ENCODE data around the gene P4HTM.

The P4HTM gene

GRCh38 chr3:48989796-48990635 lies at the start of gene P4HTM:
Gene P4HTM, plus strand, starts transcription at chr3:48990241. Its CDS starts 16 bp downstream, at chr3:48990257.
- peak; percentile 33 to 69 for DNase-seq (ENCODE audit: low read depth in 2 of 2)

- no peak for DNase-seq (ENCODE audit: low read depth in 2 of 2)
Observed at GRCh38 chr3:48945432-48945831, 44.6 kb upstream of the P4HTM start.

- no peak for DNase-seq (ENCODE audit: low read depth in 2 of 2)
Observed at GRCh38 chr3:48945891-48946549, 44.0 kb upstream of the P4HTM start.

- no peak for DNase-seq (ENCODE audit: low read depth in 2 of 2)
Observed at GRCh38 chr3:48949376-48949717, 40.7 kb upstream of the P4HTM start.

GRCh38 chr3:48950051-48950450 lies 40.0 kb upstream of the P4HTM start:
- DNase-seq (ENCODE audit: low read depth in 2 of 2): no peak

GRCh38 chr3:48951764-48952163 lies 38.3 kb upstream of the P4HTM start:
- DNase-seq (ENCODE audit: low read depth in 2 of 2): no peak

GRCh38 chr3:48952510-48953118 lies 37.4 kb upstream of the P4HTM start:
- peak in 1 of 2 donors; percentile 19 for DNase-seq (ENCODE audit: low read depth in 2 of 2)

- DNase-seq (ENCODE audit: low read depth in 2 of 2): no peak
Observed at GRCh38 chr3:48957006-48957705, 32.9 kb upstream of the P4HTM start.

- DNase-seq (ENCODE audit: low read depth in 2 of 2): no peak
Observed at GRCh38 chr3:48960841-48961413, 29.1 kb upstream of the P4HTM start.

GRCh38 chr3:48962340-48962739 lies 27.7 kb upstream of the P4HTM start:
- DNase-seq (ENCODE audit: low read depth in 2 of 2): no peak

GRCh38 chr3:48962939-48963338 lies 27.1 kb upstream of the P4HTM start:
- no peak for DNase-seq (ENCODE audit: low read depth in 2 of 2)

GRCh38 chr3:48963591-48963990 lies 26.4 kb upstream of the P4HTM start:
- no peak for DNase-seq (ENCODE audit: low read depth in 2 of 2)

GRCh38 chr3:48966367-48966766 lies 23.7 kb upstream of the P4HTM start:
- DNase-seq (ENCODE audit: low read depth in 2 of 2): no peak

- DNase-seq (ENCODE audit: low read depth in 2 of 2): no peak
Observed at GRCh38 chr3:48966876-48967361, 23.1 kb upstream of the P4HTM start.

GRCh38 chr3:48970586-48970985 lies 19.5 kb upstream of the P4HTM start:
- DNase-seq (ENCODE audit: low read depth in 2 of 2): no peak

GRCh38 chr3:48974076-48974864 lies 15.8 kb upstream of the P4HTM start:
- DNase-seq (ENCODE audit: low read depth in 2 of 2): no peak

- DNase-seq (ENCODE audit: low read depth in 2 of 2): no peak
Observed at GRCh38 chr3:48979451-48979850, 10.6 kb upstream of the P4HTM start.

GRCh38 chr3:48980295-48980694 lies 9.7 kb upstream of the P4HTM start:
- no peak for DNase-seq (ENCODE audit: low read depth in 2 of 2)

GRCh38 chr3:48982016-48982415 lies 8.0 kb upstream of the P4HTM start:
- DNase-seq (ENCODE audit: low read depth in 2 of 2): no peak

- DNase-seq (ENCODE audit: low read depth in 2 of 2): no peak
Observed at GRCh38 chr3:48982686-48983085, 7.4 kb upstream of the P4HTM start.

GRCh38 chr3:48983096-48983495 lies 6.9 kb upstream of the P4HTM start:
- no peak for DNase-seq (ENCODE audit: low read depth in 2 of 2)
